ENCODE results near the gene ERBB4. TPM values are rescaled to one million over a fixed set of nuclear protein-coding genes. Genes with fewer than 3 reads are reported as not detected.

The ERBB4 gene
- total and polyA plus RNA-seq, 10 of the 15 experiments (the other 5 are each of a cell fraction or from before 2014, with no cell fraction given) = under 0.01 to 0.23 (median 0.01) TPM; not detected in 4

DNA sequence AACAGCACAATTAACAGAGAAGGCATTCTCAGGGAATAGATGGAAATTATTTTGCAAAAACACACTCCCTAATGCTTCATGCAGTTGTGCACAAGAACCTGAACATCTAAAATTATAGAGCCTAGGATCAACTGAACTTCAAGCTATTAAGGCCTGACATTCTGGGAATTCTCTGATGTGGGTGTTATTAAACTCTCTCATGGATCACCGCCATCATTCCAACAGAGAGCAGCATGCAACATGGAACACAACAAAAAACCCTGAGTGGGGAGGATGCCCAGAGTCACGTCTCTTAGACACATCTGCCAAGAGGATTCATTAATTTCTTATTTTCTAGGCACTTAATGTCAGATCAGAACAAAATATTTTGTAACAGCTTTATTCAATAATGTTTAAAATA is 543.8 kb downstream of the ERBB4 start:
- no peak for FAIRE-seq
- no peaks in the 10 kb centered on the region for H3K79me2 ChIP-seq (ENCODE audit: control insufficient read depth, insufficient read depth, low read length)
- in situ Hi-C loops (cut with MboI) = no loop called here
- no peak overlapping the region for H2AFZ ChIP-seq (ENCODE audit: control insufficient read depth, low read depth, low read length)
- no peak for TF ChIP-seq EGR1 (IDR thresholded peaks at IDR 0.05; ENCODE audit: borderline replicate concordance in 1 of 2, low read depth in 2 of 2, low read length in 2 of 2)
- TF ChIP-seq, protein P1, sequence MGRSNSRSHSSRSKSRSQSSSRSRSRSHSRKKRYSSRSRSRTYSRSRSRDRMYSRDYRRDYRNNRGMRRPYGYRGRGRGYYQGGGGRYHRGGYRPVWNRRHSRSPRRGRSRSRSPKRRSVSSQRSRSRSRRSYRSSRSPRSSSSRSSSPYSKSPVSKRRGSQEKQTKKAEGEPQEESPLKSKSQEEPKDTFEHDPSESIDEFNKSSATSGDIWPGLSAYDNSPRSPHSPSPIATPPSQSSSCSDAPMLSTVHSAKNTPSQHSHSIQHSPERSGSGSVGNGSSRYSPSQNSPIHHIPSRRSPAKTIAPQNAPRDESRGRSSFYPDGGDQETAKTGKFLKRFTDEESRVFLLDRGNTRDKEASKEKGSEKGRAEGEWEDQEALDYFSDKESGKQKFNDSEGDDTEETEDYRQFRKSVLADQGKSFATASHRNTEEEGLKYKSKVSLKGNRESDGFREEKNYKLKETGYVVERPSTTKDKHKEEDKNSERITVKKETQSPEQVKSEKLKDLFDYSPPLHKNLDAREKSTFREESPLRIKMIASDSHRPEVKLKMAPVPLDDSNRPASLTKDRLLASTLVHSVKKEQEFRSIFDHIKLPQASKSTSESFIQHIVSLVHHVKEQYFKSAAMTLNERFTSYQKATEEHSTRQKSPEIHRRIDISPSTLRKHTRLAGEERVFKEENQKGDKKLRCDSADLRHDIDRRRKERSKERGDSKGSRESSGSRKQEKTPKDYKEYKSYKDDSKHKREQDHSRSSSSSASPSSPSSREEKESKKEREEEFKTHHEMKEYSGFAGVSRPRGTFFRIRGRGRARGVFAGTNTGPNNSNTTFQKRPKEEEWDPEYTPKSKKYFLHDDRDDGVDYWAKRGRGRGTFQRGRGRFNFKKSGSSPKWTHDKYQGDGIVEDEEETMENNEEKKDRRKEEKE (IDR thresholded peaks at IDR 0.05) = no peak
- no peak for TF ChIP-seq RB1 (IDR thresholded peaks at IDR 0.05; ENCODE audit: borderline replicate concordance)
- TF ChIP-seq KDM1A (IDR thresholded peaks at IDR 0.05; ENCODE audit: borderline replicate concordance) = no peak
- TF ChIP-seq ZZZ3 (IDR thresholded peaks at IDR 0.05; ENCODE audit: control insufficient read depth, insufficient read length, low read depth) = no peak
- TF ChIP-seq ZNF384 (IDR thresholded peaks at IDR 0.05; ENCODE audit: borderline replicate concordance, low read depth, low read length) = no peak
- TF ChIP-seq BMI1 (IDR thresholded peaks at IDR 0.05; ENCODE audit: borderline replicate concordance) = no peak
- no peak for TF ChIP-seq SRF (IDR thresholded peaks at IDR 0.05; ENCODE audit: low read depth in 2 of 2, low read length in 2 of 2)
- TF ChIP-seq NFYB (IDR thresholded peaks at IDR 0.05; ENCODE audit: insufficient read depth, low read depth, low read length) = no peak
- TF ChIP-seq, protein P2, sequence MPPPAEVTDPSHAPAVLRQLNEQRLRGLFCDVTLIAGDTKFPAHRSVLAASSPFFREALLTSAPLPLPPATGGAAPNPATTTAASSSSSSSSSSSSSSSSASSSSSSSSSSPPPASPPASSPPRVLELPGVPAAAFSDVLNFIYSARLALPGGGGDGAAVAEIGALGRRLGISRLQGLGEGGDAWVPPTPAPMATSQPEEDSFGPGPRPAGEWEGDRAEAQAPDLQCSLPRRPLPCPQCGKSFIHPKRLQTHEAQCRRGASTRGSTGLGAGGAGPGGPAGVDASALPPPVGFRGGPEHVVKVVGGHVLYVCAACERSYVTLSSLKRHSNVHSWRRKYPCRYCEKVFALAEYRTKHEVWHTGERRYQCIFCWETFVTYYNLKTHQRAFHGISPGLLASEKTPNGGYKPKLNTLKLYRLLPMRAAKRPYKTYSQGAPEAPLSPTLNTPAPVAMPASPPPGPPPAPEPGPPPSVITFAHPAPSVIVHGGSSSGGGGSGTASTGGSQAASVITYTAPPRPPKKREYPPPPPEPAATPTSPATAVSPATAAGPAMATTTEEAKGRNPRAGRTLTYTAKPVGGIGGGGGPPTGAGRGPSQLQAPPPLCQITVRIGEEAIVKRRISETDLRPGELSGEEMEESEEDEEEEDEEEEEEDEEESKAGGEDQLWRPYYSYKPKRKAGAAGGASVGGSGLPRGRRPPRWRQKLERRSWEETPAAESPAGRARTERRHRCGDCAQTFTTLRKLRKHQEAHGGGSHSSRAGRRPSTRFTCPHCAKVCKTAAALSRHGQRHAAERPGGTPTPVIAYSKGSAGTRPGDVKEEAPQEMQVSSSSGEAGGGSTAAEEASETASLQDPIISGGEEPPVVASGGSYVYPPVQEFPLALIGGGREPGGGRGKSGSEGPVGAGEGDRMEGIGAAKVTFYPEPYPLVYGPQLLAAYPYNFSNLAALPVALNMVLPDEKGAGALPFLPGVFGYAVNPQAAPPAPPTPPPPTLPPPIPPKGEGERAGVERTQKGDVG (CRISPR knock-in tag; IDR thresholded peaks at IDR 0.05) = no peak
- no peak for TF ChIP-seq ZNF274 (IDR thresholded peaks at IDR 0.05; ENCODE audit: insufficient read depth, insufficient read length)
- no peak for TF ChIP-seq RAD51 (IDR thresholded peaks at IDR 0.05)
- no peak for TF ChIP-seq SUZ12 (IDR thresholded peaks at IDR 0.05; ENCODE audit: unreplicated experiment)
- no peak for TF ChIP-seq TAF1 (IDR thresholded peaks at IDR 0.05; ENCODE audit: borderline replicate concordance, low read depth, low read length)
- H3K36me3 ChIP-seq (ENCODE audit: control insufficient read depth in 2 of 2, insufficient read depth in 2 of 2, low read length in 1 of 2) = no peaks in the 10 kb centered on the region
- H3K4me1 ChIP-seq (ENCODE audit: control insufficient read depth, insufficient read depth, low read length) = no peaks in the 10 kb centered on the region
- H4K20me1 ChIP-seq (ENCODE audit: control insufficient read depth, insufficient read depth) = no peaks in the 10 kb centered on the region
- DNase-seq (ENCODE audit: low read depth, low spot score) = no peak
- H3K4me2 ChIP-seq (ENCODE audit: control insufficient read depth, insufficient read depth) = no peak overlapping the region
- no peak for ATAC-seq
- intact Hi-C loops (cut with micrococcal nuclease; ENCODE audit: unreplicated experiment) = no loop called here
- ChIA-PET CTCF (no interaction called here), RAD21 (ENCODE audit: unreplicated experiment) (no interaction called here), POLR2A (no interaction called here), SMC1A (ENCODE audit: uncharacterized antibody, unreplicated experiment) (interaction anchor here (2.5 kb wide), 1 partner anchor 11 kb away, joined by 11 read pairs; no protein-coding TSS in a partner anchor)
- H3K9me3 ChIP-seq (replicated peaks; ENCODE audit: control insufficient read depth, insufficient read depth, low read length) = no peaks in the 10 kb centered on the region
- H3K4me3 ChIP-seq = no peak overlapping the region
- no peak overlapping the region for H3K9ac ChIP-seq (ENCODE audit: control insufficient read depth, insufficient read depth, low read length)
- no TSS peak for BruUV-seq (replicated peaks)
- WGBS (ENCODE audit: insufficient coverage, insufficient replicate concordance, low lambda C conversion rate, missing lambda C conversion rate) = 45% methylated on average over 2 of the region's 2 CpGs
- no peak overlapping the region for H3K27ac ChIP-seq (ENCODE audit: control insufficient read depth, insufficient read depth)
- no peaks in the 10 kb centered on the region for H3K27me3 ChIP-seq (replicated peaks in 1 of 2; ENCODE audit: control insufficient read depth in 2 of 2, insufficient read depth in 2 of 2, low read length in 1 of 2)
